C4-2B (cell line): ENCODE data around the gene TCF4.

Source experiments
- H3K27ac ChIP-seq: fragments of 450-650 bp; 2 replicates; pipeline ENCODE4 v1.5.1; 2017
- CTCF ChIP-seq: fragments of 450-650 bp; conservative IDR thresholded peaks from 2 replicates; pipeline ENCODE4 v1.5.1; 2017; ENCODE audit warnings: mild to moderate bottlenecking
- ZFX ChIP-seq: fragments of 450-650 bp; IDR thresholded peaks from 2 replicates; pipeline ENCODE4 v1.6.1; 2017

Gene TCF4

GRCh38 chr18:55503167-55503820 is 84.7 kb downstream of the TCF4 start:
- no peak overlapping the region for H3K27ac ChIP-seq
- TF ChIP-seq ZFX (no peak), CTCF (no peak)

GRCh38 chr18:55501982-55502710 is 85.8 kb downstream of the TCF4 start:
- no peak overlapping the region for H3K27ac ChIP-seq

GRCh38 chr18:55501579-55501978 is 86.4 kb downstream of the TCF4 start:
- TF ChIP-seq ZFX: no peak
- H3K27ac ChIP-seq: no peak overlapping the region

More at GRCh38 chr18:55501982-55502710, 85.8 kb downstream of the TCF4 start:
- TF ChIP-seq ZFX (no peak), CTCF (no peak)

- H3K27ac ChIP-seq: no peak overlapping the region
- TF ChIP-seq ZFX: no peak
- TF ChIP-seq CTCF: no peak
Measured at GRCh38 chr18:55500316-55501086, 87.5 kb downstream of the TCF4 start.

- no peak overlapping the region for H3K27ac ChIP-seq
- TF ChIP-seq CTCF (no peak), ZFX (no peak)
Measured at GRCh38 chr18:55499526-55499925, 88.5 kb downstream of the TCF4 start.

GRCh38 chr18:55497825-55498403 is 90.1 kb downstream of the TCF4 start:
- no peak overlapping the region for H3K27ac ChIP-seq
- no peak for TF ChIP-seq ZFX
- TF ChIP-seq CTCF: no peak

- TF ChIP-seq ZFX (no peak), CTCF (no peak)
- no peak overlapping the region for H3K27ac ChIP-seq
Measured at GRCh38 chr18:55494899-55495298, 93.1 kb downstream of the TCF4 start.
